Type B pancreatic cell (in vitro differentiated cells): Measurements from ENCODE around the gene OR4N2. TPM values are rescaled to one million over a fixed set of nuclear protein-coding genes. Genes with fewer than 3 reads are reported as not detected.

Experiments used
- DNase-seq: peaks from one replicate; pipeline ENCODE4 v3.0.0; 2021; ENCODE audit warnings: mixed read lengths; ENCODE audit not compliant: unreplicated experiment; ENCODE audit errors: extremely low spot score
- H3K27ac Mint-ChIP-seq: 2 replicates; pipeline ENCODE4 v1.8.0; 2021; ENCODE audit warnings: mild to moderate bottlenecking, mixed read lengths
- H3K27me3 Mint-ChIP-seq: 2 replicates; pipeline ENCODE4 v1.8.0; 2021; ENCODE audit warnings: mixed read lengths
- H3K36me3 Mint-ChIP-seq: 2 replicates; pipeline ENCODE4 v1.8.0; 2021; ENCODE audit warnings: mixed read lengths
- H3K4me1 Mint-ChIP-seq: one replicate; pipeline ENCODE4 v1.8.0; 2021; ENCODE audit warnings: mixed read lengths; ENCODE audit not compliant: unreplicated experiment
- H3K4me3 Mint-ChIP-seq: 2 replicates; pipeline ENCODE4 v1.8.0; 2021; ENCODE audit warnings: mild to moderate bottlenecking, mixed read lengths
- H3K9me3 Mint-ChIP-seq: 2 replicates; pipeline ENCODE4 v1.8.0; 2021; ENCODE audit warnings: mixed read lengths
- total RNA-seq: library from RNA; stranded (reverse); gene quantifications from 2 replicates; pipeline ENCODE4 v1.2.1, GENCODE V29; 2021; ENCODE audit warnings: low replicate concordance
- TF ChIP-seq, protein P1 (sequence below): fragments of 200-600 bp; sonication (generic); conservative IDR thresholded peaks from 2 replicates; pipeline ENCODE4 v1.5.0; 2021; ENCODE audit warnings: antibody characterized with exemption, mild to moderate bottlenecking

Gene OR4N2
- total RNA-seq, 1 donor from 2014 or later: not detected

DNA sequence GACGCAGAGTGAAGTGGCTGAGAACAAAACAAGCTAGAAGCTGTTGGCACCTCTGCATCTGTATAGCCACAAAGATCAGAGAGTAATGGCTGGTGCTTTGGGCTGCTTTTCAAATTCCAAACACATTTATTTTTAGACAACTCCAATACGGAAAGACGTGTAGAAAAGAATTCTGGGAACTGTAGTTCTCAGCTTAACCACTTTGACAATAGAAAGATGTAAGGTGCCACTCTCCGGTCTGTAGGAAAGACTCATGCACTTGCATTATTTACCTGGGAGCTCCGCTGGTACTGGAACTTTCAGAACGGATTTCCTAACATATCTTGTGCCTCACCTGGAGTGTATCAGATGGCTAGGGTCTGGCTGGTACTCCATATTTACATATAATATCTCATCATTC is 69.6 kb downstream of the OR4N2 start:
- no peak for DNase-seq
- no peaks in the 10 kb centered on the region for H3K9me3 Mint-ChIP-seq
- H3K27me3 Mint-ChIP-seq: no peaks in the 10 kb centered on the region
- H3K36me3 Mint-ChIP-seq: no peaks in the 10 kb centered on the region
- TF ChIP-seq, protein P1, sequence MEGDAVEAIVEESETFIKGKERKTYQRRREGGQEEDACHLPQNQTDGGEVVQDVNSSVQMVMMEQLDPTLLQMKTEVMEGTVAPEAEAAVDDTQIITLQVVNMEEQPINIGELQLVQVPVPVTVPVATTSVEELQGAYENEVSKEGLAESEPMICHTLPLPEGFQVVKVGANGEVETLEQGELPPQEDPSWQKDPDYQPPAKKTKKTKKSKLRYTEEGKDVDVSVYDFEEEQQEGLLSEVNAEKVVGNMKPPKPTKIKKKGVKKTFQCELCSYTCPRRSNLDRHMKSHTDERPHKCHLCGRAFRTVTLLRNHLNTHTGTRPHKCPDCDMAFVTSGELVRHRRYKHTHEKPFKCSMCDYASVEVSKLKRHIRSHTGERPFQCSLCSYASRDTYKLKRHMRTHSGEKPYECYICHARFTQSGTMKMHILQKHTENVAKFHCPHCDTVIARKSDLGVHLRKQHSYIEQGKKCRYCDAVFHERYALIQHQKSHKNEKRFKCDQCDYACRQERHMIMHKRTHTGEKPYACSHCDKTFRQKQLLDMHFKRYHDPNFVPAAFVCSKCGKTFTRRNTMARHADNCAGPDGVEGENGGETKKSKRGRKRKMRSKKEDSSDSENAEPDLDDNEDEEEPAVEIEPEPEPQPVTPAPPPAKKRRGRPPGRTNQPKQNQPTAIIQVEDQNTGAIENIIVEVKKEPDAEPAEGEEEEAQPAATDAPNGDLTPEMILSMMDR: no peak
- H3K4me1 Mint-ChIP-seq: no peaks in the 10 kb centered on the region
- no peak overlapping the region for H3K4me3 Mint-ChIP-seq
- no peak overlapping the region for H3K27ac Mint-ChIP-seq

DNA sequence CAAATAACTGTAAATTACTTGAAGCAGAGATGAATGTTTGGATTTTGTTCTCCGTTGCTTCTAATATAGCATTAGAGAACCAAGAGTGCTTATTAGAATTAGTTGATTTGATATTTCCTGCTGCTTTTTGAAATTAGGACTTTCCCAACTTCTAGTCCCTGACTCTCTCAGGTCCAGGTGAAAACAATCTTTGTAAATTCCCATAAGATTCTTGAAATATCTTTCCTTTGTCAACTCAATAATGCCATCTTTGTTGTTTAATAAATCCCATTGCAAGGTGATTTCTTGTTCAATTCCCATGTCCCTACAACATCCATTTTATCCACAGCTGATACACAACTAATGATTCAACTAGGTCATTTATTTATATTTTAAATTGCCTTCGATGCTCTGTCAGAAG is 71.3 kb downstream of the OR4N2 start, which contains the start of gene OR4K2:
TSS of gene OR4K2 (plus strand) at position 301 of the 400 bp plus-strand sequence. CDS start 1,126 bp downstream, outside the sequence.
- TF ChIP-seq, protein P1: no peak
- Mint-ChIP-seq H3K27me3 (no peaks in the 10 kb centered on the region), H3K27ac (no peak within 1 kb of the TSS), H3K4me3 (no peak within 1 kb of the TSS), H3K9me3 (peaks cover 7% of the 10 kb centered on the region), H3K4me1 (no peaks in the 10 kb centered on the region), H3K36me3 (no peaks in the 10 kb centered on the region)
- no peak for DNase-seq

DNA sequence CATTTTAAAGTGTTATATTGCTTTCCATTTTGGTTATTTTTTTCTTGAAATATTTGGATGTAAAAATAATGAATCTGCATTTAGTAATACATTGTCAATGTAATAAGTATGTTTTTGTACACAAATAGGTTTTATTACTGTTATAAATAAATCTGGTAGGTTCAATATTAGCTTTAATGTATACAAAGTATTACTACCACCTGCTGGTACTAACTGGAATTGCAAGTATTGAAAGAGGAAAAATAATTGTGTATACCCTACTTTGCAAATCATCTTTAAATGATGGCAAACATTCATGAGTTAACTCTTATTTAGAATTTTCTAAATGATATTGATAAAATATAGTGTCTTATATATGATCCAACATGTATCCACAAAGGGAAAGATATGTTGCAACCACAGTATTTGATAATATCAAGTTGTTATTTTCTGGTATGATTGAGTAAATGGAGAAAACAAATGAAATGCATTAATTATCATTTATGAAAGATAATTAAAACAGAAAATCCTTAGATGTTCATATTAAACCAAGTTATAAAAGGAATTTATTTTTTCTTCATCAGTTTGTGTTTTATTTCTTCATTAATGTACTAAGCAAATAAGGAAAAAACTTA is 74.6 kb downstream of the OR4N2 start:
- no peak overlapping the region for H3K27ac Mint-ChIP-seq
- TF ChIP-seq, protein P1: peak; percentile 83
- no peaks in the 10 kb centered on the region for H3K27me3 Mint-ChIP-seq
- peaks cover 7% of the 10 kb centered on the region for H3K9me3 Mint-ChIP-seq
- H3K4me1 Mint-ChIP-seq: no peaks in the 10 kb centered on the region
- H3K36me3 Mint-ChIP-seq: no peaks in the 10 kb centered on the region
- DNase-seq: no peak
- no peak overlapping the region for H3K4me3 Mint-ChIP-seq

Other genes starting within 250 kb of the OR4N2 start
- not detected in 2 replicates for gene OR11H2, start 89.9 kb upstream of the OR4N2 start, total RNA-seq
- not detected in 2 replicates for gene OR4Q3, start 60.2 kb upstream of the OR4N2 start, total RNA-seq
- not detected in 2 replicates for gene OR4M1, start 30.3 kb upstream of the OR4N2 start, total RNA-seq
- gene OR4K2, start 71.4 kb downstream of the OR4N2 start, total RNA-seq: not detected in 2 replicates
- not detected in 2 replicates for gene OR4K5, start 116.8 kb downstream of the OR4N2 start, total RNA-seq
- gene OR4K1, start 127.1 kb downstream of the OR4N2 start, total RNA-seq: not detected in 2 replicates
- not detected in 2 replicates for gene OR4K15, start 171.8 kb downstream of the OR4N2 start, total RNA-seq
- gene OR4Q2, start 198.4 kb downstream of the OR4N2 start, total RNA-seq: not detected in 2 replicates
- gene OR4K14, start 215.5 kb downstream of the OR4N2 start, total RNA-seq: not detected in 2 replicates
- gene OR4K13, start 232.3 kb downstream of the OR4N2 start, total RNA-seq: not detected in 2 replicates